ENCODE results near the gene CYS1. TPM values are rescaled to one million over a fixed set of nuclear protein-coding genes. Genes with fewer than 3 reads are reported as not detected.

Gene CYS1
- total and polyA plus RNA-seq, 2 of the 13 experiments (the other 11 are each of a cell fraction or from before 2014, with no cell fraction given): 0.04 TPM; not detected in 1

DNA sequence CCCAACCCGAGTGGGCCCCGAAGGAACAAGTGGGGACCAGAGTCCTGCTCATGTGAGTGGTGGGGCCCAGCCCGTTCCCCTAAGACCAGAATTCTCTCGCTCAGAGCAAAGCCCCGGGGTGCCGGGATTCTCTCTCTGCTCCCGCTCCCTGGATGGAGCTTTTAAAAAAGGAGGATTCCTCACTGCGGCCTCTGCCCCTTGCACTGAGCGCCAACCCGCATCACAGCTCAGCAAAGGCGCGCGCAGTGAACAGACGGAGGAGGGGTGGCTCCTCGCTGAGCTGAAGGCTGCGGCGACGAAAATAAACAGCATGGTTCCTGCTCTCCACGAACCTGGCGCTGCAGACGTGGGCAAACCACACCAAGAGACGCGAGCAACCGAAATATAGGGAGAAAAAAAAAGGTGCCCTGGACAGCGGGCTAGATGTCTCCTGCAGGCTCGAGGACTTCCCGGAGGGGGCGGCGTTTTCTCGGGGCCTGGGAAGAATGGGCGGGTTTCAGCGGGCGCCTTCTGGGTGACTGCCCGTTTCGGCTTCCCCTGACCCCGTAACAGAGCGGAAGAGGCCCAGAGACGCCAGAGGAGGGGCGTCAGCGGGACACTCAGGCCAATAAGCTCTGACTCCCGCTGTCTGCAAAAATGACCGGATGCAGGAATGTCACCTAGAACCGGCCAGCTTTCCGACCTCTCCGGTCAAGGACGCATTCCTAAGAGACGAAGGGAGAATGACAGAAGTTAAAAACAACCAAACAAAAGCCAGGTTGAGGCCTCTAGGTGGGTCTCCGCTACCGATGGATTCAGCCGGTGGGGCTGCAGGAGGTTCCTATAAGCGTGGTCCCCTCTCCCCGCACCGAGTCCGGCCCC lies 37.7 kb downstream of the CYS1 start (continued):
- TF ChIP-seq, protein P1, sequence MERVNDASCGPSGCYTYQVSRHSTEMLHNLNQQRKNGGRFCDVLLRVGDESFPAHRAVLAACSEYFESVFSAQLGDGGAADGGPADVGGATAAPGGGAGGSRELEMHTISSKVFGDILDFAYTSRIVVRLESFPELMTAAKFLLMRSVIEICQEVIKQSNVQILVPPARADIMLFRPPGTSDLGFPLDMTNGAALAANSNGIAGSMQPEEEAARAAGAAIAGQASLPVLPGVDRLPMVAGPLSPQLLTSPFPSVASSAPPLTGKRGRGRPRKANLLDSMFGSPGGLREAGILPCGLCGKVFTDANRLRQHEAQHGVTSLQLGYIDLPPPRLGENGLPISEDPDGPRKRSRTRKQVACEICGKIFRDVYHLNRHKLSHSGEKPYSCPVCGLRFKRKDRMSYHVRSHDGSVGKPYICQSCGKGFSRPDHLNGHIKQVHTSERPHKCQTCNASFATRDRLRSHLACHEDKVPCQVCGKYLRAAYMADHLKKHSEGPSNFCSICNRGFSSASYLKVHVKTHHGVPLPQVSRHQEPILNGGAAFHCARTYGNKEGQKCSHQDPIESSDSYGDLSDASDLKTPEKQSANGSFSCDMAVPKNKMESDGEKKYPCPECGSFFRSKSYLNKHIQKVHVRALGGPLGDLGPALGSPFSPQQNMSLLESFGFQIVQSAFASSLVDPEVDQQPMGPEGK (CRISPR knock-in tag; IDR thresholded peaks at IDR 0.05): peak; percentile 13; the same call in 1 of the 2 replicates
- TF ChIP-seq, protein P2, sequence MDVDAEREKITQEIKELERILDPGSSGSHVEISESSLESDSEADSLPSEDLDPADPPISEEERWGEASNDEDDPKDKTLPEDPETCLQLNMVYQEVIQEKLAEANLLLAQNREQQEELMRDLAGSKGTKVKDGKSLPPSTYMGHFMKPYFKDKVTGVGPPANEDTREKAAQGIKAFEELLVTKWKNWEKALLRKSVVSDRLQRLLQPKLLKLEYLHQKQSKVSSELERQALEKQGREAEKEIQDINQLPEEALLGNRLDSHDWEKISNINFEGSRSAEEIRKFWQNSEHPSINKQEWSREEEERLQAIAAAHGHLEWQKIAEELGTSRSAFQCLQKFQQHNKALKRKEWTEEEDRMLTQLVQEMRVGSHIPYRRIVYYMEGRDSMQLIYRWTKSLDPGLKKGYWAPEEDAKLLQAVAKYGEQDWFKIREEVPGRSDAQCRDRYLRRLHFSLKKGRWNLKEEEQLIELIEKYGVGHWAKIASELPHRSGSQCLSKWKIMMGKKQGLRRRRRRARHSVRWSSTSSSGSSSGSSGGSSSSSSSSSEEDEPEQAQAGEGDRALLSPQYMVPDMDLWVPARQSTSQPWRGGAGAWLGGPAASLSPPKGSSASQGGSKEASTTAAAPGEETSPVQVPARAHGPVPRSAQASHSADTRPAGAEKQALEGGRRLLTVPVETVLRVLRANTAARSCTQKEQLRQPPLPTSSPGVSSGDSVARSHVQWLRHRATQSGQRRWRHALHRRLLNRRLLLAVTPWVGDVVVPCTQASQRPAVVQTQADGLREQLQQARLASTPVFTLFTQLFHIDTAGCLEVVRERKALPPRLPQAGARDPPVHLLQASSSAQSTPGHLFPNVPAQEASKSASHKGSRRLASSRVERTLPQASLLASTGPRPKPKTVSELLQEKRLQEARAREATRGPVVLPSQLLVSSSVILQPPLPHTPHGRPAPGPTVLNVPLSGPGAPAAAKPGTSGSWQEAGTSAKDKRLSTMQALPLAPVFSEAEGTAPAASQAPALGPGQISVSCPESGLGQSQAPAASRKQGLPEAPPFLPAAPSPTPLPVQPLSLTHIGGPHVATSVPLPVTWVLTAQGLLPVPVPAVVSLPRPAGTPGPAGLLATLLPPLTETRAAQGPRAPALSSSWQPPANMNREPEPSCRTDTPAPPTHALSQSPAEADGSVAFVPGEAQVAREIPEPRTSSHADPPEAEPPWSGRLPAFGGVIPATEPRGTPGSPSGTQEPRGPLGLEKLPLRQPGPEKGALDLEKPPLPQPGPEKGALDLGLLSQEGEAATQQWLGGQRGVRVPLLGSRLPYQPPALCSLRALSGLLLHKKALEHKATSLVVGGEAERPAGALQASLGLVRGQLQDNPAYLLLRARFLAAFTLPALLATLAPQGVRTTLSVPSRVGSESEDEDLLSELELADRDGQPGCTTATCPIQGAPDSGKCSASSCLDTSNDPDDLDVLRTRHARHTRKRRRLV (CRISPR knock-in tag; IDR thresholded peaks at IDR 0.05): 0 out of 2 replicates have a peak, but pooled peaks have one; percentile 4
- TF ChIP-seq MED8 (CRISPR knock-in tag; IDR thresholded peaks at IDR 0.05; ENCODE audit: insufficient replicate concordance): no peak
- TF ChIP-seq, protein P3, sequence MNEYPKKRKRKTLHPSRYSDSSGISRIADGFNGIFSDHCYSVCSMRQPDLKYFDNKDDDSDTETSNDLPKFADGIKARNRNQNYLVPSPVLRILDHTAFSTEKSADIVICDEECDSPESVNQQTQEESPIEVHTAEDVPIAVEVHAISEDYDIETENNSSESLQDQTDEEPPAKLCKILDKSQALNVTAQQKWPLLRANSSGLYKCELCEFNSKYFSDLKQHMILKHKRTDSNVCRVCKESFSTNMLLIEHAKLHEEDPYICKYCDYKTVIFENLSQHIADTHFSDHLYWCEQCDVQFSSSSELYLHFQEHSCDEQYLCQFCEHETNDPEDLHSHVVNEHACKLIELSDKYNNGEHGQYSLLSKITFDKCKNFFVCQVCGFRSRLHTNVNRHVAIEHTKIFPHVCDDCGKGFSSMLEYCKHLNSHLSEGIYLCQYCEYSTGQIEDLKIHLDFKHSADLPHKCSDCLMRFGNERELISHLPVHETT (CRISPR knock-in tag; conservative IDR thresholded peaks at IDR 0.05): no peak; the same call in none of the 2 replicates
- TF ChIP-seq GLI4 (CRISPR knock-in tag; IDR thresholded peaks at IDR 0.05; ENCODE audit: borderline replicate concordance): no peak
- no peak for TF ChIP-seq SRY (CRISPR knock-in tag; IDR thresholded peaks at IDR 0.05)
- TF ChIP-seq PCBP1 (IDR thresholded peaks at IDR 0.05; ENCODE audit: borderline replicate concordance, low read depth, low read length): peak; percentile 79; the same call in 1 of the 2 replicates
- TF ChIP-seq, protein P4, sequence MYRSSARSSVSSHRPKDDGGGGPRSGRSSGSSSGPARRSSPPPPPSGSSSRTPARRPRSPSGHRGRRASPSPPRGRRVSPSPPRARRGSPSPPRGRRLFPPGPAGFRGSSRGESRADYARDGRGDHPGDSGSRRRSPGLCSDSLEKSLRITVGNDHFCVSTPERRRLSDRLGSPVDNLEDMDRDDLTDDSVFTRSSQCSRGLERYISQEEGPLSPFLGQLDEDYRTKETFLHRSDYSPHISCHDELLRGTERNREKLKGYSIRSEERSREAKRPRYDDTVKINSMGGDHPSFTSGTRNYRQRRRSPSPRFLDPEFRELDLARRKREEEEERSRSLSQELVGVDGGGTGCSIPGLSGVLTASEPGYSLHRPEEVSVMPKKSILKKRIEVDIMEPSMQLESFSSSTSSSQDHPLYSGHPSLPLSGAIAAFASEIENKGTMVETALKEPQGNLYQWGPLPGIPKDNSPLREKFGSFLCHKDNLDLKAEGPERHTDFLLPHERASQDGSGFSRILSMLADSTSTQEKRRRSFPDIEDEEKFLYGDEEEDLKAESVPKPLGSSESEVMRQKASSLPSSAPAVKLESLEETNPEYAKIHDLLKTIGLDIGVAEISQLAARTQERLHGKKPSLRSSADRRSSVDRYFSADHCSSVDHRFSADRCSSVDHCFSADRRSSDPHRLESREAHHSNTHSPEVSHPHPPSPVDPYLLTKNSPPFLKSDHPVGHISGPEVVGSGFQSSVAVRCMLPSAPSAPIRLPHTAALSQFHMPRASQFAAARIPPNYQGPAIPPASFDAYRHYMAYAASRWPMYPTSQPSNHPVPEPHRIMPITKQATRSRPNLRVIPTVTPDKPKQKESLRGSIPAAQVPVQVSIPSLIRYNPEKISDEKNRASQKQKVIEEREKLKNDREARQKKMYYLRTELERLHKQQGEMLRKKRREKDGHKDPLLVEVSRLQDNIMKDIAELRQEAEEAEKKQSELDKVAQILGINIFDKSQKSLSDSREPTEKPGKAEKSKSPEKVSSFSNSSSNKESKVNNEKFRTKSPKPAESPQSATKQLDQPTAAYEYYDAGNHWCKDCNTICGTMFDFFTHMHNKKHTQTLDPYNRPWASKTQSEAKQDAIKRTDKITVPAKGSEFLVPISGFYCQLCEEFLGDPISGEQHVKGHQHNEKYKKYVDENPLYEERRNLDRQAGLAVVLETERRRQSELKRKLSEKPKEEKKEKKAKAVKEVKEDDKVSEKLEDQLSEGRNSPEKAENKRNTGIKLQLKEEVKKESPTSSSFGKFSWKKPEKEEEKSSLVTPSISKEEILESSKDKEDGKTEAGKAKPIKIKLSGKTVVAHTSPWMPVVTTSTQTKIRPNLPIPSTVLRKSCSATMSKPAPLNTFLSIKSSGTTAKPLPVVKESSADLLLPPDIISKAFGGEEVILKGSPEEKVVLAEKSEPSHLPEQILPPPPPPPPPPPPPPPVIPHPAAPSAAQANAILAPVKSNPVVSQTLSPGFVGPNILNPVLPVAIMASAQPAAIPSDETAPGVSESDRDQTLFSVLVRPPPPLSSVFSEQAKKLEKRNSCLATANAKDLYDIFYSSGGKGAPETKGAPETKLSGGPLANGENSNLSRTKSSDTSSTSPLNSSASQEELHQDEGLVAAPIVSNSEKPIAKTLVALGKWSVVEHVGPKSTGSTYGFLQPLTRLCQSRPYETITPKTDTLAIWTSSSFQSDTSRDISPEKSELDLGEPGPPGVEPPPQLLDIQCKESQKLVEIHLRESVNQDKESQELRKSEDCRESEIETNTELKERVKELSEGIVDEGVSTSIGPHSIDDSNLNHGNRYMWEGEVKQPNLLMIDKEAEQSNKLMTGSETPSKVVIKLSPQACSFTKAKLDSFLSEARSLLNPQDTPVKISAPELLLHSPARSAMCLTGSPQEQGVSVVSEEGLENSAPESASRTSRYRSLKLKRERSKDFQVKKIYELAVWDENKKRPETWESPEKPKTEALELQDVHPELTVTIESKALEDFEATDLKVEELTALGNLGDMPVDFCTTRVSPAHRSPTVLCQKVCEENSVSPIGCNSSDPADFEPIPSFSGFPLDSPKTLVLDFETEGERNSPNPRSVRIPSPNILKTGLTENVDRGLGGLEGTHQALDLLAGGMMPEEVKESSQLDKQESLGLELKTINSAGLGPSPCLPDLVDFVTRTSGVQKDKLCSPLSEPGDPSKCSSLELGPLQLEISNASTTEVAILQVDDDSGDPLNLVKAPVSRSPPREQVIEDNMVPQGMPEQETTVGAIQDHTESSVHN (CRISPR knock-in tag; IDR thresholded peaks at IDR 0.05): no peak

All from HepG2 (cell line).